ENCODE results near the gene SERPINB8.

GRCh38 chr18:63999871-64000270 is 30.0 kb downstream of the SERPINB8 start:
- no peak for TF ChIP-seq CTCF (IDR thresholded peaks at IDR 0.05; ENCODE audit: insufficient read depth, low read depth, low read length)
- no peak for TF ChIP-seq EZH2 (IDR thresholded peaks at IDR 0.05; ENCODE audit: insufficient read depth, low read length)
